ENCODE measurements around the gene IFIT5. TPM values are rescaled to one million over a fixed set of nuclear protein-coding genes. Genes with fewer than 3 reads are reported as not detected.
A peak's percentile ranks its signal among the peaks of the same experiment; 100 is the strongest.

Gene IFIT5
- total and polyA plus RNA-seq, 7 experiments from 2014 or later: 13.0 to 34.0 (median 18.6) TPM

GRCh38 chr10:89452193-89452592, 37.8 kb downstream of the IFIT5 start:
- DNase-seq (no peak), ATAC-seq (no peak)
- Mint-ChIP-seq H3K9me3 (peaks cover 0 to 3% (median 0%) of the 10 kb centered on the region in 11 donors), H3K27me3 (peaks cover 0 to 28% (median 8%) of the 10 kb centered on the region in 5 donors), H3K27ac (no peak overlapping the region), H3K4me1 (no peaks in the 10 kb centered on the region), H3K36me3 (no peaks in the 10 kb centered on the region), H3K4me3 (no peak overlapping the region)
- H3K36me3 ChIP-seq (ENCODE audit: control insufficient read depth in 2 of 3, insufficient read depth in 3 of 3, low read length in 3 of 3): no peaks in the 10 kb centered on the region
- H3K4me1 ChIP-seq (ENCODE audit: control insufficient read depth in 2 of 2, insufficient read depth in 2 of 2, low read length in 2 of 2): no peaks in the 10 kb centered on the region
- H3K4me3 ChIP-seq (ENCODE audit: low read length): no peak overlapping the region
- H3K9me3 ChIP-seq (ENCODE audit: control insufficient read depth in 2 of 3, low read length in 3 of 3): no peaks in the 10 kb centered on the region
- ChIA-PET CTCF (no interaction called here), POLR2A (no interaction called here)
- H3K27ac ChIP-seq (ENCODE audit: low read depth, low read length): no peak overlapping the region
- H3K27me3 ChIP-seq (ENCODE audit: control insufficient read depth in 2 of 2, insufficient read depth in 2 of 2, low read length in 2 of 2): no peaks in the 10 kb centered on the region
- intact Hi-C loops (cut with micrococcal nuclease): no loop called here

DNA sequence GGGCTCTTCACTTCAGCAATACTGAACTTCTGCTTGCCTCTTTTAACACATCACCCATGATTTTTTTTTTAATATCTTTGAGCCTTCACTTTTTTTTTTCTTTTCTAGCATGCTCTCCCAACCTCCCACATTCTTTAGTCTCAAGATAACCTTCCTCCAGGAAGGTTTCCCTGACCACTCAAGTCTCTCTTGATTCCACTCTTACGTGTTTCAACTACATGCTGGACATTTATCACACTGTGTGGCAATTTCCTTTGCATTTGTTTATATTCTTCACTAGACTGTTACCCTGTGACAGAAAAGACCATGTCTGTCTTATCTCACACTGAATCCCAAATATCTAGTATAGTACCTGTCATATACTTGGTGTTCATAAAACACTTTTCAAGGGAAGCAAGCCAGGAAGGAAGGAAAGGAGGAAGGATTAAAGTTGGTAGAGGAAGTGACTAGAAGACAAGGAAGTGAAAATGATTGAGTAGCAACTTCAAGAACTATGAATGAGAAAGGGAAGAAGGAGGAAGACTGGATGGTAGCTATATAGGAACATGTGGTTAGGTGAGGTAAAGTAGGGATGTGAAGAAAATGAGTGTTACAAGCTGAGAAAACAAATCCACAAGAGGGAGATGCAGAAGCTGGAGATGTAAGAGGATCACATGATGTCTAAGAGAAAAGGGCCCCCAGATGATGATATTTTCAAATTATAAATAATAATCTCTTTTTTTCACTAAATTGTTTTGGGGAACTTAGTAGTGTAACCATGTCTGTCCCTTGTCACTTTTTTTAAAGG, 40.4 kb downstream of the IFIT5 start:
- DNase-seq (no peak), ATAC-seq (no peak)
- ChIA-PET CTCF (no interaction called here), POLR2A (no interaction called here)
- peaks cover 0 to 2% (median 0%) of the 10 kb centered on the region in 11 donors for H3K9me3 Mint-ChIP-seq
- Histone ChIP-seq H3K9me3 (ENCODE audit: control insufficient read depth in 2 of 3, low read length in 3 of 3) (no peaks in the 10 kb centered on the region), H3K27ac (ENCODE audit: low read depth, low read length) (no peak overlapping the region), H3K4me1 (ENCODE audit: control insufficient read depth in 2 of 2, insufficient read depth in 2 of 2, low read length in 2 of 2) (no peaks in the 10 kb centered on the region), H3K36me3 (ENCODE audit: control insufficient read depth in 2 of 3, insufficient read depth in 3 of 3, low read length in 3 of 3) (no peaks in the 10 kb centered on the region), H3K4me3 (ENCODE audit: low read length) (no peak overlapping the region), H3K27me3 (ENCODE audit: control insufficient read depth in 2 of 2, insufficient read depth in 2 of 2, low read length in 2 of 2) (no peaks in the 10 kb centered on the region)
- peaks cover 0 to 24% (median 8%) of the 10 kb centered on the region in 5 donors for H3K27me3 Mint-ChIP-seq
- H3K27ac Mint-ChIP-seq: peak overlapping the region in 1 of 9 donors; percentile 10
- no peaks in the 10 kb centered on the region for H3K4me1 Mint-ChIP-seq
- H3K4me3 Mint-ChIP-seq: no peak overlapping the region
- intact Hi-C loops (cut with micrococcal nuclease): no loop called here
- no peaks in the 10 kb centered on the region for H3K36me3 Mint-ChIP-seq

GRCh38 chr10:89458291-89458690, 43.9 kb downstream of the IFIT5 start:
- H3K27ac ChIP-seq (ENCODE audit: low read depth, low read length): no peak overlapping the region
- no peak overlapping the region for H3K4me3 ChIP-seq (ENCODE audit: low read length)
- no peaks in the 10 kb centered on the region for H3K4me1 Mint-ChIP-seq
- CTCF ChIA-PET: no interaction called here
- no peak overlapping the region for H3K27ac Mint-ChIP-seq
- H3K4me1 ChIP-seq (ENCODE audit: control insufficient read depth in 2 of 2, insufficient read depth in 2 of 2, low read length in 2 of 2): no peaks in the 10 kb centered on the region
- peaks cover 0 to 31% (median 8%) of the 10 kb centered on the region in 5 donors for H3K27me3 Mint-ChIP-seq
- H3K36me3 Mint-ChIP-seq: no peaks in the 10 kb centered on the region
- no peaks in the 10 kb centered on the region for H3K36me3 ChIP-seq (ENCODE audit: control insufficient read depth in 2 of 3, insufficient read depth in 3 of 3, low read length in 3 of 3)
- H3K9me3 ChIP-seq (ENCODE audit: control insufficient read depth in 2 of 3, low read length in 3 of 3): no peaks in the 10 kb centered on the region
- ATAC-seq (no peak), DNase-seq (no peak)
- peaks cover 0 to 2% (median 0%) of the 10 kb centered on the region in 11 donors for H3K9me3 Mint-ChIP-seq
- no peak overlapping the region for H3K4me3 Mint-ChIP-seq
- no peaks in the 10 kb centered on the region for H3K27me3 ChIP-seq (ENCODE audit: control insufficient read depth in 2 of 2, insufficient read depth in 2 of 2, low read length in 2 of 2)
- POLR2A ChIA-PET: no interaction called here
- intact Hi-C loops (cut with micrococcal nuclease): no loop called here

GRCh38 chr10:89458784-89459183, 44.4 kb downstream of the IFIT5 start:
- no peak overlapping the region for H3K4me3 Mint-ChIP-seq

DNA sequence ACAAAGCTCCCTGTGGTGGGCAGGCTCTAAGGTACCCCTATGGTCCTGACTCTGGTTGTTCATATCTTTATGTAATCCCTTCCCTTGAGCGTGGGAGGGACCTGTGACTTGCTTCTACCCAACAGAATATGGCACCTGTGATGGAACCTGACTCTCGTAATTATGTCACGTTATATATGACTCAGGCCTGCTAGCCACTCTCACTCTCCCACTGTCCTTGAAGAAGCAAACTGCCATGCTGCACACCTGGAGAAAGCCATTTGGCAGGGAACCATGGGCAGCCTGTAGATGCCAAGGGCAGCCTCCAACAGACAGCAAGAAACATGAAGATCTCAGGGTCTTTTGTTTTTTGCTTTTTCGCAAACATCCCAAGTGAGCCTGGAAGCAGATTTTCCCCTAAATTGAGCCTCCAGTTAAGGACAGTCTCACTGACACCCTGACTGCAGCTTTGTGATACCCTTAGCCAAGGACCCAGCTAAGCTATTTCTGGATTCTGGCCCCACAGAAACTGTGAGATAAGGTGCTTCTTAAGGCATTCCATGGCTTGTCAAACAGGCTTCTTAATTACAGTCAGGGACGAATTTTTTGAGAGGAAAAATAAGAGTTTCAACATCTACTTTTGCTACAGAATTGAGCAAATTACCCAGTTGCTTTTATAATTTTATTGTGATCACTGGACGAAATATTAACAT, 49.6 kb downstream of the IFIT5 start:
- Histone ChIP-seq H3K27ac (ENCODE audit: low read depth, low read length) (no peak overlapping the region), H3K27me3 (ENCODE audit: control insufficient read depth in 2 of 2, insufficient read depth in 2 of 2, low read length in 2 of 2) (no peaks in the 10 kb centered on the region), H3K36me3 (ENCODE audit: control insufficient read depth in 2 of 3, insufficient read depth in 3 of 3, low read length in 3 of 3) (no peaks in the 10 kb centered on the region), H3K9me3 (ENCODE audit: control insufficient read depth in 2 of 3, low read length in 3 of 3) (no peaks in the 10 kb centered on the region), H3K4me1 (ENCODE audit: control insufficient read depth in 2 of 2, insufficient read depth in 2 of 2, low read length in 2 of 2) (no peaks in the 10 kb centered on the region), H3K4me3 (ENCODE audit: low read length) (no peak overlapping the region)
- Mint-ChIP-seq H3K27ac (no peak overlapping the region), H3K9me3 (peaks cover 0 to 2% (median 0%) of the 10 kb centered on the region in 11 donors), H3K27me3 (peaks cover 0 to 23% (median 0%) of the 10 kb centered on the region in 5 donors), H3K4me3 (no peak overlapping the region), H3K4me1 (no peaks in the 10 kb centered on the region), H3K36me3 (no peaks in the 10 kb centered on the region)
- POLR2A ChIA-PET: no interaction called here
- no peak for ATAC-seq
- CTCF ChIA-PET: no interaction called here
- intact Hi-C loops (cut with micrococcal nuclease): no loop called here
- no peak for DNase-seq

More at GRCh38 chr10:89458784-89459183, 44.4 kb downstream of the IFIT5 start:
- no peaks in the 10 kb centered on the region for H3K9me3 ChIP-seq (ENCODE audit: control insufficient read depth in 2 of 3, low read length in 3 of 3)
- CTCF ChIA-PET: interaction anchor here (0.6 kb wide), 1 partner anchor 952 kb away, joined by 3 read pairs; no protein-coding TSS in a partner anchor
- peaks cover 0 to 2% (median 0%) of the 10 kb centered on the region in 11 donors for H3K9me3 Mint-ChIP-seq
- no peak overlapping the region for H3K4me3 ChIP-seq (ENCODE audit: low read length)
- no peak for ATAC-seq
- no peak overlapping the region for H3K27ac ChIP-seq (ENCODE audit: low read depth, low read length)
- POLR2A ChIA-PET: no interaction called here
- no peaks in the 10 kb centered on the region for H3K27me3 ChIP-seq (ENCODE audit: control insufficient read depth in 2 of 2, insufficient read depth in 2 of 2, low read length in 2 of 2)
- no peak for DNase-seq
- H3K36me3 Mint-ChIP-seq: no peaks in the 10 kb centered on the region
- peaks cover 0 to 31% (median 8%) of the 10 kb centered on the region in 5 donors for H3K27me3 Mint-ChIP-seq
- intact Hi-C loops (cut with micrococcal nuclease): no loop called here
- H3K4me1 Mint-ChIP-seq: no peaks in the 10 kb centered on the region
- H3K4me1 ChIP-seq (ENCODE audit: control insufficient read depth in 2 of 2, insufficient read depth in 2 of 2, low read length in 2 of 2): no peaks in the 10 kb centered on the region
- no peaks in the 10 kb centered on the region for H3K36me3 ChIP-seq (ENCODE audit: control insufficient read depth in 2 of 3, insufficient read depth in 3 of 3, low read length in 3 of 3)
- H3K27ac Mint-ChIP-seq: no peak overlapping the region

DNA sequence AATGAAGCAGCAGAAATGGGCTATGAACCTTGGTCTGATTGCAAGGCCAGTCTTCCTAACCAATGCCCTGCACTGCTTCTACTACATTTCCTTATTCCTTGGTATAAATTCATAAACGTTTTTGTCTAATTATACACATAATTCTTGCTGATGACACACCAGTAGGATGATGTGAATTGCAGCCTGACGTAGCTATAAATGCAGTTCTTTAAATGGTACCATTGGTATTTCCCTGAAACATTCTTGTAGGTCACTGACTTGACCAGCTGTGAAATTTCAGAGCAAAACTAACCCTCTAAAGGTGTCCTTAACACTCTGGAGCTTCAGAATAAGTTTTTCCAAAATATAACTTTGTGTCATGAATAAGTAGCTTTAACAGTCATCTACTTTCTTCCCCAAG, 50.8 kb downstream of the IFIT5 start:
- Histone ChIP-seq H3K4me3 (ENCODE audit: low read length) (no peak overlapping the region), H3K27me3 (ENCODE audit: control insufficient read depth in 2 of 2, insufficient read depth in 2 of 2, low read length in 2 of 2) (no peaks in the 10 kb centered on the region), H3K27ac (ENCODE audit: low read depth, low read length) (no peak overlapping the region), H3K4me1 (ENCODE audit: control insufficient read depth in 2 of 2, insufficient read depth in 2 of 2, low read length in 2 of 2) (no peaks in the 10 kb centered on the region), H3K36me3 (ENCODE audit: control insufficient read depth in 2 of 3, insufficient read depth in 3 of 3, low read length in 3 of 3) (no peaks in the 10 kb centered on the region), H3K9me3 (ENCODE audit: control insufficient read depth in 2 of 3, low read length in 3 of 3) (no peaks in the 10 kb centered on the region)
- ATAC-seq: no peak
- H3K4me1 Mint-ChIP-seq: peaks cover 0 to 2% (median 0%) of the 10 kb centered on the region in 7 donors
- POLR2A ChIA-PET: no interaction called here
- H3K4me3 Mint-ChIP-seq: no peak overlapping the region
- no peaks in the 10 kb centered on the region for H3K9me3 Mint-ChIP-seq
- DNase-seq: no peak
- H3K27me3 Mint-ChIP-seq: peaks cover 0 to 21% (median 4%) of the 10 kb centered on the region in 5 donors
- CTCF ChIA-PET: no interaction called here
- intact Hi-C loops (cut with micrococcal nuclease): no loop called here
- no peaks in the 10 kb centered on the region for H3K36me3 Mint-ChIP-seq
- H3K27ac Mint-ChIP-seq: no peak overlapping the region

Data from naive thymus-derived CD4-positive, alpha-beta T cell (primary cell).